ENCODE data around the gene THBD. TPM values are rescaled to one million over a fixed set of nuclear protein-coding genes. Genes with fewer than 3 reads are reported as not detected.

Gene THBD
- total and polyA plus RNA-seq, 9 of the 15 experiments (the other 6 are each of a cell fraction or from before 2014, with no cell fraction given) = 0.07 to 0.49 (median 0.33) TPM

DNA sequence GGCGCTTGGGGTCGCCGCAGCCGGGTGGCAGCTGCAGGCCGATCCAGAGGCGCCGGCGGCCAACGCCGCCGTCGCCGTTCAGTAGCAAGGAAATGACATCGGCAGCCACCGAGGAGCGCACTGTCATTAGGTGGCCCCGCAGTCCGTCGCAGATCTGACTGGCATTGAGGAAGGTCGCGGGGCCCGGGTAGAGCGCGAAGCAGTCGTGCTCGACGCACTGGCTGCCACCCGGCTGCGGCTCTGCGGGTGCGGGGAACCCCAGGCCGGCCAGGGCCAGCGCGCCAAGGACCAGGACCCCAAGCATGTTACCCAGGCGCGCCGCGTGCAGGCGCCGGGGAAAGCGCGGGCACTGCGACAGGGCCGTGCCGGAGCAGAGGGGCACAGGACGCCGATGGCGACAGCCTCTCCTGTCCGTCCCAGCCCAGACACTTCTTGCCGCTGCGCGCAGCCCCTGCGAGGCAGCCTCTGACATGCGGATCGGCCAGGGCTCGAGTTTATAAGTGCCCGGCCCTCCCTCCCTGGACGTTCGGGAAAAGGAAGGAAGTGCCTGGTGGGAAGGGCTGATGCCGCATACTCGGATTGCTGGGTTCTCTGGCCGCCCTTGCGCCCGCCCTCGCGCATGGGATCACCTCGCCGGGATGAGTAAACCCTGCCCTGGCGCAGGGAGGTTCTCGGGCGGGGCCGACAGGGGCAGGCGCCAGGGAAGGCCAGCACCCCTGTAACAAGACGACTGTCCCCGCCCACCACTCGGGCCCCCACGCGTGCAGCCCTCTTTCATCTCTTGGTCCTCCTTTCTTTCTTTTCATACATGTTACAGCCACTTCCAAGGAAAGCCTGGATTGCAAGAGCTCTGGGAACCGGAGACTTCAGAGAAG is at the start of gene THBD (continued):
- TF ChIP-seq, protein P1, sequence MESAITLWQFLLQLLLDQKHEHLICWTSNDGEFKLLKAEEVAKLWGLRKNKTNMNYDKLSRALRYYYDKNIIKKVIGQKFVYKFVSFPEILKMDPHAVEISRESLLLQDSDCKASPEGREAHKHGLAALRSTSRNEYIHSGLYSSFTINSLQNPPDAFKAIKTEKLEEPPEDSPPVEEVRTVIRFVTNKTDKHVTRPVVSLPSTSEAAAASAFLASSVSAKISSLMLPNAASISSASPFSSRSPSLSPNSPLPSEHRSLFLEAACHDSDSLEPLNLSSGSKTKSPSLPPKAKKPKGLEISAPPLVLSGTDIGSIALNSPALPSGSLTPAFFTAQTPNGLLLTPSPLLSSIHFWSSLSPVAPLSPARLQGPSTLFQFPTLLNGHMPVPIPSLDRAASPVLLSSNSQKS (CRISPR knock-in tag; IDR thresholded peaks at IDR 0.05) = no peak
- no peak for TF ChIP-seq EP300 (IDR thresholded peaks at IDR 0.05; ENCODE audit: low read length)
- no peak for TF ChIP-seq ZNF75A (CRISPR knock-in tag; IDR thresholded peaks at IDR 0.05)
- TF ChIP-seq, protein P2, sequence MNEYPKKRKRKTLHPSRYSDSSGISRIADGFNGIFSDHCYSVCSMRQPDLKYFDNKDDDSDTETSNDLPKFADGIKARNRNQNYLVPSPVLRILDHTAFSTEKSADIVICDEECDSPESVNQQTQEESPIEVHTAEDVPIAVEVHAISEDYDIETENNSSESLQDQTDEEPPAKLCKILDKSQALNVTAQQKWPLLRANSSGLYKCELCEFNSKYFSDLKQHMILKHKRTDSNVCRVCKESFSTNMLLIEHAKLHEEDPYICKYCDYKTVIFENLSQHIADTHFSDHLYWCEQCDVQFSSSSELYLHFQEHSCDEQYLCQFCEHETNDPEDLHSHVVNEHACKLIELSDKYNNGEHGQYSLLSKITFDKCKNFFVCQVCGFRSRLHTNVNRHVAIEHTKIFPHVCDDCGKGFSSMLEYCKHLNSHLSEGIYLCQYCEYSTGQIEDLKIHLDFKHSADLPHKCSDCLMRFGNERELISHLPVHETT (CRISPR knock-in tag; conservative IDR thresholded peaks at IDR 0.05 in 1 of 2, IDR thresholded peaks at IDR 0.05 in 1 of 2) = no peak
- TF ChIP-seq, protein P3, sequence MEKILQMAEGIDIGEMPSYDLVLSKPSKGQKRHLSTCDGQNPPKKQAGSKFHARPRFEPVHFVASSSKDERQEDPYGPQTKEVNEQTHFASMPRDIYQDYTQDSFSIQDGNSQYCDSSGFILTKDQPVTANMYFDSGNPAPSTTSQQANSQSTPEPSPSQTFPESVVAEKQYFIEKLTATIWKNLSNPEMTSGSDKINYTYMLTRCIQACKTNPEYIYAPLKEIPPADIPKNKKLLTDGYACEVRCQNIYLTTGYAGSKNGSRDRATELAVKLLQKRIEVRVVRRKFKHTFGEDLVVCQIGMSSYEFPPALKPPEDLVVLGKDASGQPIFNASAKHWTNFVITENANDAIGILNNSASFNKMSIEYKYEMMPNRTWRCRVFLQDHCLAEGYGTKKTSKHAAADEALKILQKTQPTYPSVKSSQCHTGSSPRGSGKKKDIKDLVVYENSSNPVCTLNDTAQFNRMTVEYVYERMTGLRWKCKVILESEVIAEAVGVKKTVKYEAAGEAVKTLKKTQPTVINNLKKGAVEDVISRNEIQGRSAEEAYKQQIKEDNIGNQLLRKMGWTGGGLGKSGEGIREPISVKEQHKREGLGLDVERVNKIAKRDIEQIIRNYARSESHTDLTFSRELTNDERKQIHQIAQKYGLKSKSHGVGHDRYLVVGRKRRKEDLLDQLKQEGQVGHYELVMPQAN (IDR thresholded peaks at IDR 0.05; ENCODE audit: borderline replicate concordance) = no peak
- TF ChIP-seq CTBP1 (IDR thresholded peaks at IDR 0.05; ENCODE audit: borderline replicate concordance) = no peak
- TF ChIP-seq ZFP30 (CRISPR knock-in tag; IDR thresholded peaks at IDR 0.05; ENCODE audit: borderline replicate concordance) = no peak
- no peak for TF ChIP-seq KHSRP (IDR thresholded peaks at IDR 0.05)
- TF ChIP-seq RBM39 (optimal IDR thresholded peaks at IDR 0.05; ENCODE audit: low read depth, low read length) = no peak
